T47D (cell line): ENCODE measurements around the gene RPS19BP1.
A peak's percentile ranks its signal among the peaks of the same experiment; 100 is the strongest.

Source experiments
- DNase-seq, 2 experiments: peaks; one replicate each; pipeline versions ENCODE4 v3.0.0 to v3.0.0-alpha.2; 2011 to 2012; ENCODE audit warnings: low read depth in 1 of 2, low spot score in 1 of 2
- JUND ChIP-seq: IDR thresholded peaks from 2 replicates; pipeline ENCODE4 v1.6.1; 2012; ENCODE audit warnings: low read depth
- in situ Hi-C: cut with HindIII; loops from 2 replicates; pipeline ENCODE4 v1.10.0; 2016; ENCODE audit warnings: low sequenced_read_pairs, low pct_unique_long_range_greater_than_20kb

Gene RPS19BP1

GRCh38 chr22:39520226-39521105 lies 12.1 kb downstream of the RPS19BP1 start, which contains the start of gene ATF4:
Gene ATF4, plus strand, starts transcription at chr22:39520562. Its CDS starts 884 bp downstream, at chr22:39521446.
- in situ Hi-C loops: no loop called here
- peak in 1 of 2 experiments; percentile 64 for DNase-seq
- TF ChIP-seq JUND: no peak

- in situ Hi-C loops: no loop called here
- DNase-seq: peak; percentile 96 to 98
- no peak for TF ChIP-seq JUND
These were observed 12.8 kb downstream of the RPS19BP1 start for GRCh38 chr22:39519681-39520225.

- peak in 1 of 2 experiments; percentile 41 for DNase-seq
- in situ Hi-C loops: no loop called here
- no peak for TF ChIP-seq JUND
These were observed 13.4 kb downstream of the RPS19BP1 start for GRCh38 chr22:39518996-39519680.

DNA sequence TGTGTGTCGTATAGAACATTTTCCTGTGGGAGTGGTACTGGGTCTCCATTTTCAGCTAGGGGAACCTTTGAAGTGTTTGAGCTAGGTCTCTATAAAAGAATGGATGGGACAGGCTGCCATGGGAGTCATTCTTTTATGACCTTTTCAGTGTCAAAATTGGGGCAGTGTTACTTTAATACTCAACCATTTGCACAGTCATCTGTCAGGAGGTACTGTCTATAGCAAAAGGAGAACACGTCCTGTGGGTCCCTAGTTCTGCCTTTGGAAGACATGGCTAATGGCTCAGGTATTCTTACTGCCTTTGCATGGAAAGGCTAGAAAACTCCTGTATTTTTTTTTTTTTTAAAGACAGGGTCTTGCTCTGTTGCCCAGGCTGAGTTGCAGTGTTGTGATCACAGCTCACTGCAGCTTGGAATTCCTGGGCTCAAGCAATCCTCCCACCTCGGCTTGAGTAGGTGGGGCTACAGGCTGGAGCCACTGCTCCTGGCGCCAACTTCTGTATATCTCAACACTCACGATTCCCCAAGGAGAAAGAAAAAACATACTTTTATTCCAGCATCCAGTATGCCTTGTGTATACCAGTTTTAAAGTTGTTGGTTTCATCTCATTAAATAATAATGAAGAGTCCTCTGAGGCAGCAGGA lies 14.3 kb downstream of the RPS19BP1 start:
- DNase-seq: no peak
- in situ Hi-C loops: no loop called here
- no peak for TF ChIP-seq JUND

- no peak for DNase-seq
- in situ Hi-C loops: no loop called here
- no peak for TF ChIP-seq JUND
These were observed 15.1 kb downstream of the RPS19BP1 start for GRCh38 chr22:39517470-39517869.

DNA sequence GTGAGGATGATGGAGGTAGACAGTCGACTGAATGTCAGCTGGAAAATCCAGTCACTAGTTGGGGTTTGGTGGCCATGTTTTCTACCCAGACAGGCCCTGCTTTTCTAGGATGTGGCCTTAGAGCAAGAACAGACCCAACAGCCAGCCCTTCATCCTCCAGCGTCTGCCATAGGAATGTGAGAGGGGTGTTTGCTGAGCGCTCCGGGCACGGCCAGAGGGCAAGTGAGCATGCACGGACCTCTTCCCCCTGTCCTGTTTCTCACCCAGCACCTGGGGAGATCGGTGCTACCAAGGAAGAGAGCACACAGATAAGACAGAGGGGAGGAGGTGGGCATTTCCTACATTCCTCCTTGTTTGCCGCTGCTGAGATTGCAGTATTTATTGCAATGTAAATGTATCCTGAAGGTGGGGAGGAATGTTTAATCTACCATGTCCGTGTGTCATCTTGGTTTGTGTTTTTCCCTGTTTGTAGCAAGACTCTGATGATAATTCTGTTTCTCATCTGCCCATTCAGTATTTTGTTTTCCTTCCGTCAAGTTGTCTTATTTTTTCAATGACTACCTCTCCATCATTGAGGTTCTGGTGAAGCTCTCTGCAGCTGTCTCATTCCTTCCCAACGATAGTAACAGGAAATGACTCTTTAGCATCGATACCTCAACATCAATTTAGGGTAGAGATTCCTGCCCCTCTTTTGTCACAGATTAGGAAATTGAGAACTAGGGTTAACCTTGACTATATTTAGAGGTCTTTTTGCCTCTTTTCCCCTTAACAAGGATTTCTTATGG lies 17.1 kb downstream of the RPS19BP1 start:
- TF ChIP-seq JUND: no peak
- in situ Hi-C loops: no loop called here
- no peak for DNase-seq

GRCh38 chr22:39514373-39514973 lies 18.1 kb downstream of the RPS19BP1 start:
- in situ Hi-C loops: no loop called here
- TF ChIP-seq JUND: no peak
- DNase-seq: no peak

DNA sequence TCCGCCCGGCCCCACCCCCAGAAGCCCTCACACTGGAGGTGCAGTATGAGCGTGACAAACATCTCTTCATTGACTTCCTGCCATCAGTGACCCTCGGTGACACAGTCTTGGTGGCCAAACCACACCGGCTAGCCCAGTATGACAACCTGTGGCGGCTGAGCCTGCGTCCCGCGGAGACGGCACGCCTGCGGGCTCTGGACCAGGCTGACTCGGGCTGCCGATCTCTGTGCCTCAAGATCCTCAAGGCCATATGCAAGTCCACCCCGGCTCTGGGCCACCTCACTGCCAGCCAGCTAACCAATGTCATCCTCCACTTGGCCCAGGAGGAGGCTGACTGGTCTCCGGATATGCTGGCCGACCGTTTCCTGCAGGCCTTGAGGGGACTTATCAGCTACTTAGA lies 18.8 kb downstream of the RPS19BP1 start:
- no peak for TF ChIP-seq JUND
- DNase-seq: no peak
- in situ Hi-C loops: no loop called here

DNA sequence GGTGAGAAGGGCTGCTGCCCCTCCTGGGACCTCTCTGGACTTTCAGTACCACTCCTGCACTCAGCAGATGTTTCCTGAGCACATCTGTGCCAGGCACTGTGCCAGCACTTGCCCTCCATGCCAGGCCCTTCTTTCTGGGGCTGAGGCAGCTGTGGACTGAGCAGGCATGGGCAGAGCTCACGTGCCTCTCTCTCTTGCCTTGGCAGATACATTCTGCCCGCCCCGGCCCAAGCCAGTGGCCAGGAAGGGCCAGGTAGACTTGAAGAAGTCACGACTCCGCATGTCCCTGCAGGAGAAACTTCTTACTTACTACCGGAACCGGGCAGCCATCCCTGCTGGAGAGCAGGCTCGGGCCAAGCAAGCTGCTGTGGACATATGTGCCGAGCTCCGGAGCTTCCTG lies 20.5 kb downstream of the RPS19BP1 start:
- no peak for TF ChIP-seq JUND
- in situ Hi-C loops: no loop called here
- DNase-seq: no peak

- TF ChIP-seq JUND: no peak
- in situ Hi-C loops: no loop called here
These were observed 21.3 kb downstream of the RPS19BP1 start for GRCh38 chr22:39511226-39511625.

DNA sequence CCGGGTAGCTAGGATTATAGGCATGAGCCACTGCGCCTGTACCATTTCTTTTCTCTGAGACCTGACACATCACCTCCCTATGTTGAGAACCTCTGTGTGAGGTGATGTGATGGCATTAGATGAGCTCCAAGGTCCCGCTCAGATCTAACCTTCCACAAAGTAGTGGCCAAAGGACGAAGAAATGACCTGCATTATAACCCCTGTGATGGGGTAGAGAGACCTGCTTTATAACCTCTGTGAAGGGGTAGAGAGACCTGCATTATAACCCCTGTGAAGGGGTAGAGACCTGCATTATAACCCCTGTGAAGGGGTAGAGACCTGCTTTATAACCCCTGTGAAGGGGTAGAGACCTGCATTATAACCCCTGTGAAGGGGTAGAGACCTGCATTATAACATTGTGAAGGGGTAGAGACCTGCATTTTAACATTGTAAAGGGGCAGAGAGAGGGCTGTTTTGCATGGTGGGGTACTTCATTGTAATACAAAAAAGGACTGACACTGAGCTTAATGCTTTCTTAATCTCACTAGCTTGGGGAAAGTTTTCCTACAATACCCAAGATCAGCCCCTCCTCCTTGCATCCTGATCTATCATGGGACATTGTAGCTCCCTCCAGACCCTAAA lies 21.9 kb downstream of the RPS19BP1 start:
- DNase-seq: no peak
- in situ Hi-C loops: no loop called here
- TF ChIP-seq JUND: no peak

More at GRCh38 chr22:39511226-39511625, 21.3 kb downstream of the RPS19BP1 start:
- no peak for DNase-seq
